Stimulated activated CD4-positive, alpha-beta T cell treated with anti-CD3 and anti-CD28 coated beads, Interleukin-4, amount 100 ng/mL, for 24 hours (primary cell): ENCODE results near the gene KLK8.
"Not testable (repeated sequence)": the region's sequence is repeated elsewhere in the genome, so short reads cannot be mapped to it uniquely, and the experiment has no call there.

ENCODE experiments used
- DNase-seq: peaks from one replicate; pipeline ENCODE4 v3.0.0-alpha.2; 2020

The KLK8 gene

DNA sequence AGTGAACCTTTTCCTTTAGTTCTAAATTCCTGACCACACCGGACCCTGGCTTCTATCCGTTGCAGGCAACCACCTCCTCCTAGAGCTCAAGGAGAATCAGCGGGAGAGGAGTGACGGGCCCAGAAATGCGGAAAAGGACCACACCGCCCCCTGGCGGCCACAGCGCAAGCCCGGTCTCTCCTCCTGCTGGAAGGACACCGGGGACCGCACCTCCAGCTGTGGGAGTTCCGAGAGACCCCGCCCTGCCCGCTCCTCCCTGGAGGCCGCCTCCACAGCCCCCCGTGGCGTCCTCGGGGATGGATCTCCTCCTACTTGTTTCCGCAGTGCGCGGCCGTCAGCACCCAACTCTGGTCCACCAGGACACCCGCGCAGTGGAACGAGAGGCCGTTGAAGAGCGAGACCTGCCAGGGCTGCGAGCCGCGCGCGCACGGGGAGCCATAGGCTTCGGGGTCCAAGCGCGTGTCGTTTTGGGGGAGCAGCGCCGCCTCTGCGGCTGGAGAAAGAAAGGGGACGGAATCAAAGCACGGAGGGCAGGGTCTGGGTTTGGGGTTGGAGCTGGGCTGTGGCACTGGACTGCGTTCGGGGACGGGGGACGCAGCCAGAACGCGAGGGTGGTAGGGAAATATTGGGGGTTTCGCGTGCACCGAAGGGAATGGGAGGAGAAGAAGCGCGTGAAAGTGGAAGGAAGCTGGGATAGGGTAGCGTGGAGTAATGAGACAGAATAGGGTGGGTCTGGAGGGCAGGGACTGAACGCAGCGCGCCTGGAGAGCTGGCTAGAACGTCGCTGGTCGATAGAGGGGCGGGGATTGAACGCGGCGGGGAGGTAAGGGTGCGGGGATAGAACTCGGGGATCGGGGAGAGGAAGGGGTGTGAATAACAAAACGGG is 15.6 kb upstream of the KLK8 start:
- DNase-seq, result peak; percentile 57

- no peak for DNase-seq
Observed at GRCh38 chr19:51015691-51016267, 14.4 kb upstream of the KLK8 start.

- DNase-seq, result no peak
Observed at GRCh38 chr19:51014242-51014641, 12.8 kb upstream of the KLK8 start.

DNA sequence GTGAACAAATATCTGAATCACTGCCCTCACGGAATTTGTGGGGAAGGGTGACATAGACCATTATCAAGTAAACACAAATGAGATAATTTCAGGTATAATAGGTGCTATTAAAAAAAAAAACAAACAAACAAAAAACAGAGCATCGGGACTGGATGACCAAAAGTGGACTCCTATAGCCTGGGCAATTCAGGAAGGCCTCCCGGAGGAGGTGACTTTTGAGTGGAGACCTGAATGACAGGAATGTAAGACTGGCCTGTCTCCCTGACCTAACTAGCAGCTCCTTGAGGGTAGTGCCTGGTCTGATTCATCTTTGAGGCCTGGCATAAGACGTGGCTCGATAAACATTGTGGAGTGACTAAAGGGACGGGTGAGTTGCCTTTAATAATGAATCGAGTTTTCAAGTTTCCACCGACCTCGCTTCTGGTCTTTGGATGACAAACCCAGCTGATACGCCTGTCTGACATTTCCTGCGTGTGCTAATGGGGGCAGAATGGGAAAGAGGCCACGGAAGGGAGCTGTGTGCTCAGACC is 11.3 kb upstream of the KLK8 start:
- no peak for DNase-seq

DNA sequence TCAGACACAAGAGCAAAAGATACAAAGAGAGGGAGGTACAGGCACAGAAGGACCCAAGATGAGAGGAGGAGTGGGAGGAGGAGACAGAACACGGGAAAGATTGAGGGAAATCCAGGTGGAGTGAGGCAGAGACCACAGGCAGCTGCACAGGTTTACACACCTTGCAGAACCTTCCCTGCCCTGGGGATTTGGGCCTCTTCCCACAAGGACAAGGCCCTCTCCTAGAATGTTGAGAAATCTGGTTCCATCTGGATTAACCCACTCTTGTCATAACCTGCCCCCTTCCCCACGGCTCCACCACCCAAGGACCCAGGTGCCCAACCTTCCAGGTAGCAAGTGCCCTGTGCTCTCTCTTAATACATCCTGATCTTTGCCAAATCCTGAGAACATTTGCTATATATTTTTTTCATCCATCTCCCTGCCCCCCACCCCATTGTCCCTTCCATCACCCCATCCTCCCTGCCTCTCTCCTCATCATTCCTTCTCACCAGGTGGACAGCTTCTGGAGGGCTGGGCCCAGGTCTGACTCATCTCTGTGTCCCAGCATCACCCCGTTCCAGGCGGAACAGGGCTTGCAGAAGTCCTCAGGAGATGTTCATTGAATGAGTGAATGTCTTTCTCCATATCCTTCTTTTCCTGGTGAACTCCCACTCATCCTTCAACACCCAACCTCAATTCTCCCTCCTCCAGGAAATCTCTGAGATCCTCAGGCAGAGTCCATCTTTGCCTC is 8.8 kb upstream of the KLK8 start:
- DNase-seq, result no peak

DNA sequence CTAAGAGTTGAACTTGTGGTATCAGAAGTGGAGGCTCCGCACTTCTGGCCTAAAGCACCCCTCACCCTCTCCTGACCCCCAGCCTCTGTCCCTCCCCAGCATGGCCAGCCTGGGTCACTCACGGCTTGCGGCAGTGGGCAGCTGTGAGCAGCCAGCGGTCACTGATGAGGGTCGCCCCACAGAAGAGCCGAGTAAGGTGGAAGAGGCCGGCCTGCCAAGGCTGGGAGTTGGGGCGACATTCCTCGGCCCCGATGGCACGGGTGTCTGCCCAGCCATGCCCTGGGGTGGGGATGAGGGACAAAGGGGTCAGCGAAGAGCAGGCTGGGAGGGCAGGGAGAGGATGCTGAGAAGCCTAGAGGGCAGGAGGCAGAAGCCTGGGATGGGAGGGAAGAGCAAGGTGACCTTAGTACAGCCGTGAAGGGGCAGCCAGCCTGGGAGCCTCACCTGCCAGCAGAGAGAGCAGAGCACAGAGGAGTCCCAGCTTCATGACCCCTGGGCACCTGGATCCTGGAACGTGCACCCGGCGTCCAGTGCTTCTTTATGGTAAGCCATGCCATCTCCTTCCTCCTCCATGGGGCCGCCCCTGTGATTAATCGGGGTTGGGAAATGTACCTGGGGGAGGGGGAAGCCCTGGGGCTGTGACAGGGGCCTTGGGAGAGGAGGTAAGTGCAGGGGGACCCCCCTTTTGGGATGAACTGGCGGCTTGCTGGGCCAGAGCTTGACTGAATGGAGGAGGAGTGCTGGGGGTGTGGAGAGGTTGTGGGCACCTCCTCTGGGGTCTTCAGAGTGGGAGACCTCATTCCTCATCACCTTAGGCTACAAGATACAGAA is 7.9 kb upstream of the KLK8 start:
- no peak for DNase-seq

GRCh38 chr19:51007488-51007887 is 6.1 kb upstream of the KLK8 start:
- DNase-seq, result no peak

GRCh38 chr19:51006406-51006805 is 5.0 kb upstream of the KLK8 start:
- no peak for DNase-seq

- DNase-seq, result no peak
Observed at GRCh38 chr19:51005248-51005647, 3.8 kb upstream of the KLK8 start.

DNA sequence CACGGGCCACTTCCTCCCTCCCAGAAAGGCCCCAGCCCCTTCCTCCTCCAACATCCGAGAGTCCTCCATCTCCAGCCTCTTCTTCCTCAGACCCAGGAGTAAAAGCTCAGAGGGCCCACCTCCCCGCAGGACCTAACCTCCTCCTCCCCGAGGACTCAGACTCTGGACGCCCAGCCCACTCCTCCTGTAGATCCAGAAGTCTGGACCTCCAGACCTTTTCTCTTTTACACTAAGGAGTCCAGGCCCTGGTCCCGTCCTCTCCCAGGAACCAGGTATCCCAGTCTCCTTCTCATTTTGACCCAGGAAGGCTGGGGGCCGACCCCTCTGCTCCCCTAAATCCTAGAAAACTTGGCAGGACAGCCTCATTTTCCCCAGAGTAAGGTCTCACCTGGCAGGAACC is 1.9 kb upstream of the KLK8 start:
- DNase-seq, result no peak

GRCh38 chr19:51002542-51003311 is 1.3 kb upstream of the KLK8 start:
- no peak for DNase-seq

DNA sequence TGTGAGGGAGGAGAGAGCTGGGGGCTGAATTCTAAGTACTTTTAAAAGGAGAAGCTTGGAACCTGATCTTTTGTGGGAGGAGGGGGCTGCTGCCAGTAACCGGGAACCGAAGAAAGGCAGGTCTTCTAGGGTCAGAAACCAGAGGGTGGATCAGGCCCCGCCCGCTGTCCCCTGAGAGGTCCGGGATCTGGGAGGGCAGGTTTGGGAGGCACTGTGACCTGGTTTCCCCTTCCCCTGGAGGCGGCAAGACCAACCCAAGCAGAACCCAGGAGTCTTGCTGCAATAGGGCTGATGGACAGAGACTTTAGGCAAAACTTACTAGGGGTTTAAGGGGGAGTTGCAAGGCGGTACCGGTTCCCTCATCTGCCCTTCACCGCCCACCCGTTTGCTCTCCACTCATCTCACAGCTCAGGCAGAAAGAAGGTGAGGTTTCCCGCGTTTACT is 707 bp upstream of the KLK8 start:
- DNase-seq, result no peak

- DNase-seq, result no peak
Observed at GRCh38 chr19:51000981-51001380, 423 bp downstream of the KLK8 start.

GRCh38 chr19:51000426-51000825 is 978 bp downstream of the KLK8 start:
- no peak for DNase-seq

DNA sequence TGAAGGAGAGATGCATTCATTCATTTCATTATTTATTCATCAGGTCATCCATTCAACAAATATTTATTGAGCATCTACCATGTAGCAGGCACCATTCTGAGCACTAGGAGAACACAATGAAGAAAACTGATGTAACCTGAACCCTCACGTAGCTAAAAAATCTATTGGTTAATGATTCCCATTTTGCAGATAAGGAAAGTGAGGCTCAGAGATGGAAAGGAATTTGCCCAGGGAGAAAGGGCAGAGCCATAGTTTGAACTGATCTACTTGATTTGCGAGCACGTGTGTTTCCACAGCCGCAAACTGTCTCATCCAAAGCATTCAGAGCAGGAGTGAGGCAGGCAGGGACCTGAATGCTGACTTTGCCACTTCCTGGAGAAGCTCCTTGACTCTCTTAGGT is 2.7 kb downstream of the KLK8 start:
- no peak for DNase-seq

- DNase-seq, result no peak
Observed at GRCh38 chr19:50998061-50998460, 3.3 kb downstream of the KLK8 start.

- no peak for DNase-seq
Observed at GRCh38 chr19:50994129-50994528, 7.3 kb downstream of the KLK8 start.

DNA sequence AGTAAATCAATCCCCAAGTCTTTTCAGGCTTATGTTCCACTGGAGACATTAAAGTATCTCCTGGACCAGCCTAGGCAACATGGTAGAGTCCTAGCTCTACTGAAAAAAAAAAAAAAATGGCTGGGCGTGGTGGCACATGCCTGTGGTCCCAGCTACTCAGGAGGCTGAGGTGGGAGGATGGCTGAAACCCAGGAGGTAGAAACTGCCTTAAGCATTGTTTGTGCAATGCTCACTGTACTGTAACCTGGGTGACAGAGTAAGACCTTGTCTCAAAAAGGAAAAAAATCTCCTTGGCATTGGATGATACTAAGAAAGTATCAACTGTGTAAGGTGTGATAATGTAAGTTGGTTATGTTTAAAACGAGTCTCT is 8.8 kb downstream of the KLK8 start:
- no peak for DNase-seq

- not testable (repeated sequence) for DNase-seq
Observed at GRCh38 chr19:50984416-50984815, 17.0 kb downstream of the KLK8 start.

- DNase-seq, result no peak
Observed at GRCh38 chr19:50983625-50984292, 17.6 kb downstream of the KLK8 start, which contains the start of gene KLK7. KLK7 (minus strand) TSS chr19:50983917; CDS start chr19:50982399, 1,518 bp downstream.

DNA sequence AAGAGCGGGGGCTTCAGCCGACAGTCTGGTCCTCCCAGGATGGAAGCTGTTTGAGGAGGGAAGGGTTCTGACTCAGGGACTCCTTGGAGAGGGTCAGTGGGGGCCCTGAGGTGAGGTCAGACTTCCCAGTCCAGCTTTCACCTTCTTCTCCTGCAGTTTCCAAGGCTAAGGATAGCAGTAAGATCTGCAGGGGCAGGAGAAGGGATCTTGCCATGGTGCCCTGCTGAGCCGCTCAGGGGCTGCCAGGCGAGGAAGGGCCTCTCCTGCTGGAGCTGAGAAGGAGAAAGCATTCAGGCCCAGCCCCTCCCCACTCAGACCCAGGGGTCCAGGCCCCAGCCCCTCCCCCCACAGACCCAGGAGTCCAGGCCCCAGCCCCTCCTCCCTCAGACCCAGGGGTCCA is 19.2 kb downstream of the KLK8 start:
- DNase-seq, result no peak
